ENCODE results near the gene CALR3.

CALR3 gene

DNA sequence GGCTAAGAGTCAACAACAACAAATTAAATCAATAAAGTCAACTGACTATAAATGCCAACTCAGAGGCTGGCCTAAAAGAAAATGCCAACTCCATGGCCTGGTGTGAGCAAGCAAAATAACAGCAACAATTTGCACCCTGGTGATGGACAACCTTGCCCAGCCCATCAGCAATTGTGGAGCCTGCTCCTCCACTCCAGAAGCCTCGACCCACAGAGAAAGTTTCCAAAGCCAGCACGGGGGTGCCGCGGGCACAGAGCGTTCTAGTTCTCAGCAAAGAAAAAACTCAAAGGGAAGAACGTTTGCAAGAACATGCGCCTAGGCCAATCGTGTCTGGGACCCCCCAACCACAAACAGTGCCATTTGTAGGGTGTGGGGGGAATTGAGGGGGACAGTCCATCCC is 35.5 kb downstream of the CALR3 start:
- Histone ChIP-seq H3K4me1 (ENCODE audit: control insufficient read depth in 1 of 2, insufficient read depth in 1 of 2, low read depth in 1 of 2, low read length in 1 of 2) (peaks cover 60 to 67% of the 10 kb centered on the region in 2 experiments), H3K36me3 (peaks cover 3% of the 10 kb centered on the region), H3K4me3 (ENCODE audit: low read depth in 1 of 2, low read length in 1 of 2) (no peak overlapping the region), H3K27ac (peak overlapping the region; percentile 91), H3K27me3 (no peaks in the 10 kb centered on the region), H3K9me3 (no peaks in the 10 kb centered on the region)
- TF ChIP-seq, protein P1, sequence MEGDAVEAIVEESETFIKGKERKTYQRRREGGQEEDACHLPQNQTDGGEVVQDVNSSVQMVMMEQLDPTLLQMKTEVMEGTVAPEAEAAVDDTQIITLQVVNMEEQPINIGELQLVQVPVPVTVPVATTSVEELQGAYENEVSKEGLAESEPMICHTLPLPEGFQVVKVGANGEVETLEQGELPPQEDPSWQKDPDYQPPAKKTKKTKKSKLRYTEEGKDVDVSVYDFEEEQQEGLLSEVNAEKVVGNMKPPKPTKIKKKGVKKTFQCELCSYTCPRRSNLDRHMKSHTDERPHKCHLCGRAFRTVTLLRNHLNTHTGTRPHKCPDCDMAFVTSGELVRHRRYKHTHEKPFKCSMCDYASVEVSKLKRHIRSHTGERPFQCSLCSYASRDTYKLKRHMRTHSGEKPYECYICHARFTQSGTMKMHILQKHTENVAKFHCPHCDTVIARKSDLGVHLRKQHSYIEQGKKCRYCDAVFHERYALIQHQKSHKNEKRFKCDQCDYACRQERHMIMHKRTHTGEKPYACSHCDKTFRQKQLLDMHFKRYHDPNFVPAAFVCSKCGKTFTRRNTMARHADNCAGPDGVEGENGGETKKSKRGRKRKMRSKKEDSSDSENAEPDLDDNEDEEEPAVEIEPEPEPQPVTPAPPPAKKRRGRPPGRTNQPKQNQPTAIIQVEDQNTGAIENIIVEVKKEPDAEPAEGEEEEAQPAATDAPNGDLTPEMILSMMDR (IDR thresholded peaks at IDR 0.05) = no peak

DNA sequence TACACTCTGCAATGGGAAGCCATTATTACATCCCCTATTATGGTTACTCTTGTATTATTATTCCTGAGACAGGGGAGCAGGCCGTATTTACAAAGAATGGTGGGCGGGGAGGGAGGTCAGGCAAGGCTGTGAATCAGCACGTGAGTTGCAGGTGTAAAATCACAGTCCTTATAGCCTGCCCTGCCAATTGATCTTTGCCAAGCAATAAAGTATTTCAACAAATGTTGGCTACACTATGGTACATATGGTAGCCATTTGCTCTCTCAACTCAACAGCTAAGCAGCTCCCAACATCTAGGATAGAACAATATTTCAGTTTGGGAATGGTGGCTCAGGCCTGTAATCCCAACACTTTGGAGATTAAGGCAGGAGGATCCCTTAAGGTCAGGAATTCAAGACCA is 36.3 kb downstream of the CALR3 start:
- H3K36me3 ChIP-seq = no peaks in the 10 kb centered on the region
- no peak overlapping the region for H3K4me3 ChIP-seq (ENCODE audit: low read depth in 1 of 2, low read length in 1 of 2)
- peak overlapping the region; percentile 78 for H3K27ac ChIP-seq
- TF ChIP-seq, protein P1 (IDR thresholded peaks at IDR 0.05) = no peak
- no peaks in the 10 kb centered on the region for H3K27me3 ChIP-seq
- H3K9me3 ChIP-seq = no peaks in the 10 kb centered on the region
- H3K4me1 ChIP-seq (ENCODE audit: control insufficient read depth in 1 of 2, insufficient read depth in 1 of 2, low read depth in 1 of 2, low read length in 1 of 2) = peaks cover 60 to 67% of the 10 kb centered on the region in 2 experiments

DNA sequence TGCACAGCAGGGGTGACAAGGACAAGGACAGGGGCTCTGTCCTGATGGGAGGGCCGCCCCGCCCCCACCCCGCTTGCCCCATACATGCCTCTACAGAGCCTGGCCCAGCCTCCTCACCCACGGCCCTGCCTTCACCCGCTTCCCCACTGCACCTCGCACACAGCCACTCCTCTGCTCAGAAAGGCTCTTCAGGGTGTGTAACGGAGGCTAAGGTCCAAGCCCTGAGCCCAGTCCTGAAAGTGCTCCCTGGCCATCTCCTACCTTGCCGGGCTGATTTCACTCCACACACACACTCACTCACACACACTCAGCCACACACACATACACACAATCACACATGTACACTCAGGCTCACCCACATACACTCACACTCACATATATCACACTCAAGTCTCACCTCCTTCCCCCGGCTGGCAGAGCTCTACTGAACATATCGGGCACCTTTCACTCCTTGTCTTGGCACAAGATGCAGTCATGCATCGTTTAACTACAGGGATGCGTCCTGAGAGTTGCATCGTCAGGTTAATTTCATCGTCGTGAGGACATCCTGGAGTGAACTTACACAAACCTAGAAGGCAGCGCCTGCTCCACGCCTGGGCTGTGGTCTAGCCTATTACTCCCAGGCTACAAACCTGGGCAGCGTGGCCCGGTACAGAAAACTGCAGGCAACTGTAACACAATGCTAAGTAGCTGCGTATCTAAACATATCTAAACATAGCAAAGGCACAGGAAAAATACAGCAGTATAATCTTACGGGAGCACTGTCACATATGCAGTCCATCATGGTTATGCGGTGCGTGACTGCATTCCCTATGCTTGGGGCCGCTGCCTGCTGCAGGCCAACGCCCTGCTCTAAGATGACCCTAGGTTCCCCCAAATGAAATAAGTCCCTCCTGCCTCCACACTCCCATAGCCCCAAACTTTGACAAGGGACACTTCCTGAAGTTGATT is 37.3 kb downstream of the CALR3 start:
- H3K9me3 ChIP-seq = no peaks in the 10 kb centered on the region
- peak overlapping the region; percentile 78 for H3K27ac ChIP-seq
- TF ChIP-seq, protein P1 (IDR thresholded peaks at IDR 0.05) = no peak
- H3K4me3 ChIP-seq (ENCODE audit: low read depth in 1 of 2, low read length in 1 of 2) = peak overlapping the region in 1 of 2 experiments; percentile 5
- no peaks in the 10 kb centered on the region for H3K27me3 ChIP-seq
- H3K36me3 ChIP-seq = no peaks in the 10 kb centered on the region
- H3K4me1 ChIP-seq (ENCODE audit: control insufficient read depth in 1 of 2, insufficient read depth in 1 of 2, low read depth in 1 of 2, low read length in 1 of 2) = peaks cover 63 to 74% of the 10 kb centered on the region in 2 experiments

DNA sequence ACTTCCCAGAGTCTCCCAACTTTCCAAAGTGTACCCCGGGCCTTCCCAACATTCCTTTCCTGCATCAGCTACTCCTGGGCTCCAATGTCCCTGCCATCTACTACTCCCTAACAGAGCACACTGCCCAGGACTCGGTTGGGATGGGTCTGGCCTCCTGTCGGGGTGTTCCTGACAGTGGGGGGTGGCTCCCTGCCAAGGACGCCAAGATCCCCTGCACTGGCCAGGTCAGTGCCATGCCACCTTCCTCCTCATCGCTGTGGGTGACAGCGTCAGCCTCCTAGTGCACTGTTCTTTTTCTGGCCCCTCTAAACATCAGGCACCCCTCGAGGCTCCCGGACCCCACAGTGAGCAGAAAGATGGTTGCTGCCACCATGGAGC is 38.0 kb downstream of the CALR3 start:
- Histone ChIP-seq H3K36me3 (no peaks in the 10 kb centered on the region), H3K9me3 (no peaks in the 10 kb centered on the region), H3K4me1 (ENCODE audit: control insufficient read depth in 1 of 2, insufficient read depth in 1 of 2, low read depth in 1 of 2, low read length in 1 of 2) (peaks cover 58 to 70% of the 10 kb centered on the region in 2 experiments), H3K27ac (peak overlapping the region; percentile 78), H3K27me3 (no peaks in the 10 kb centered on the region), H3K4me3 (ENCODE audit: low read depth in 1 of 2, low read length in 1 of 2) (peak overlapping the region in 1 of 2 experiments; percentile 4)
- TF ChIP-seq, protein P1 (IDR thresholded peaks at IDR 0.05) = no peak

DNA sequence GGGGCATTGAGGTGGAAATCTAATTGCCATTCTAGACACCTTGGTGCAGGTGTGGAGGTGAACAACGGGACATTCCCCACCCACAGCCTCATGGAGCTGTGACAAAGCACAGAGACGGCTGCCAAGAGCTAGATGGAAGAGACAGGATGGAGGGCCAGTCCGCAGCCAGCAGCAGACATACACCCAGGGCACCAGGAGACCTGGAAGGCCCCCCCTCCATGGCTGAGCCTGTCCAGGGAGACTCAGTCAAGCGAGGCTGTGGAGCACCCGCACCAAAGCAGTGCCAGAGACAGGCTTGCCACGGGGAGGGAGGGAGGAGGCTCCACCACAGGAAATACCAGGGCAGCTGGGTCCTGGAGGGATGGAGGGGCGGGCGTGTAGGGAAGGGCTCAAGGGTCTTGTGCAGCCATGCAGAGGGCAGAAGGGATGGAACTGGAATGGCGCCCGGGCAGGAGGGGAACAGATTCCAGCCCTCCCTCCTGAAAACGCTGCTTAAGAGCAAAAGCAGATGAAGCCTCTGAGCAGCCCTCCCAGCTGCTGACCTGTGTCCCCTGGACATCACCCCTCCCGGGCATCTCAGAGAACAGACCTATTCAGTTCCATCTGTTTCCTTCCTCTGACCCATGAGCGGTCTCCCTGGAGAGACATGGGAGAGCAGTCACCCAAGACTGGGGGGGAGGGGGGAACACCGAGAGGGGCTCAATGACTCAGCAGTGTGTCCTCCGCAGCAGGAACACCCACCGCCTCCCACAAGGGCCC is 38.6 kb downstream of the CALR3 start:
- TF ChIP-seq, protein P1 (IDR thresholded peaks at IDR 0.05) = no peak
- H3K4me1 ChIP-seq (ENCODE audit: control insufficient read depth in 1 of 2, insufficient read depth in 1 of 2, low read depth in 1 of 2, low read length in 1 of 2) = peaks cover 53 to 64% of the 10 kb centered on the region in 2 experiments
- H3K36me3 ChIP-seq = no peaks in the 10 kb centered on the region
- no peaks in the 10 kb centered on the region for H3K27me3 ChIP-seq
- H3K9me3 ChIP-seq = no peaks in the 10 kb centered on the region
- H3K27ac ChIP-seq = peak overlapping the region; percentile 78
- peak overlapping the region in 1 of 2 experiments; percentile 28 for H3K4me3 ChIP-seq (ENCODE audit: low read depth in 1 of 2, low read length in 1 of 2)
